ENCODE measurements around the gene EGF.
"Not testable (repeated sequence)": the region's sequence is repeated elsewhere in the genome, so short reads cannot be mapped to it uniquely, and the experiment has no call there.

The EGF gene

DNA sequence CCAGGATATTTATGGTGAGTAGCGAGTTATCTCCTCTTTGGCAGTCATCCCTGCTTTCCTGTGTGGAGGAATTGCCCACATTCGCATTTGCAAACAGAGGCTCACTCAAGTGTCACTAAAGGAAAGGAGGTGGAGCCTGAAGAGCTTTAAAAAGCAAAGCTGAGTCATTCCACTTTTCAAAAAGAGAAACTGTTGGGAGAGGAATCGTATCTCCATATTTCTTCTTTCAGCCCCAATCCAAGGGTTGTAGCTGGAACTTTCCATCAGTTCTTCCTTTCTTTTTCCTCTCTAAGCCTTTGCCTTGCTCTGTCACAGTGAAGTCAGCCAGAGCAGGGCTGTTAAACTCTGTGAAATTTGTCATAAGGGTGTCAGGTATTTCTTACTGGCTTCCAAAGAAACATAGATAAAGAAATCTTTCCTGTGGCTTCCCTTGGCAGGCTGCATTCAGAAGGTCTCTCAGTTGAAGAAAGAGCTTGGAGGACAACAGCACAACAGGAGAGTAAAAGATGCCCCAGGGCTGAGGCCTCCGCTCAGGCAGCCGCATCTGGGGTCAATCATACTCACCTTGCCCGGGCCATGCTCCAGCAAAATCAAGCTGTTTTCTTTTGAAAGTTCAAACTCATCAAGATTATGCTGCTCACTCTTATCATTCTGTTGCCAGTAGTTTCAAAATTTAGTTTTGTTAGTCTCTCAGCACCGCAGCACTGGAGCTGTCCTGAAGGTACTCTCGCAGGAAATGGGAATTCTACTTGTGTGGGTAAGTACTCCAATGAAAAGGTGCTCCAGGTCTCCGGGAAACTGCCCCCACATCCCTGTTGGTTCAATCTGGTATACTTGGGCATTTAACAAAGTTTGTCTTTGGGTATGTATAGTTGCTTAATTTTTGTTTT lies at the start of gene EGF:
EGF (plus strand) TSS at position 178 of the 890 bp plus-strand sequence; CDS start at position 631, 453 bp downstream.
- DNase-seq, result no peak

GRCh38 chr4:109864134-109864533 lies 48.5 kb upstream of the EGF start:
- no peak for DNase-seq

GRCh38 chr4:109870061-109870460 lies 42.6 kb upstream of the EGF start:
- no peak for DNase-seq

DNA sequence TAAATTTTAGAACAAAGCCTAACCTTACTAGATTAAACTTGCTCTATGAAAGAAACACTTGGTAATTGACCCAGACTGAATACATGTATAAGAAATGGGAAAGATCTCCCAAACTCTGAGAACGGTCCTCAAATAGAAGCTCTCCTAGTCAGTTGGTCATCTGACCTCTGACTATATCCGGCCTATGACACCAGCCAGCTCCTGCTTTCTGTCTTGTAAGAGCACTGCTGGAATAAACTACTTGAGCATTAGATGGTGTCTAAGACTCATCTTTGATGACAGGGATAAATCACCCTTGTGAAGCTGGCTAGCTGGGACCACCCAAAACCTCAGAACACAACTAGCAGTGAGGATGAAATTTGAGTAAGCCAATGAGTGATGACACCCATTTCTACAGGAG lies 40.6 kb upstream of the EGF start:
- no peak for DNase-seq

DNA sequence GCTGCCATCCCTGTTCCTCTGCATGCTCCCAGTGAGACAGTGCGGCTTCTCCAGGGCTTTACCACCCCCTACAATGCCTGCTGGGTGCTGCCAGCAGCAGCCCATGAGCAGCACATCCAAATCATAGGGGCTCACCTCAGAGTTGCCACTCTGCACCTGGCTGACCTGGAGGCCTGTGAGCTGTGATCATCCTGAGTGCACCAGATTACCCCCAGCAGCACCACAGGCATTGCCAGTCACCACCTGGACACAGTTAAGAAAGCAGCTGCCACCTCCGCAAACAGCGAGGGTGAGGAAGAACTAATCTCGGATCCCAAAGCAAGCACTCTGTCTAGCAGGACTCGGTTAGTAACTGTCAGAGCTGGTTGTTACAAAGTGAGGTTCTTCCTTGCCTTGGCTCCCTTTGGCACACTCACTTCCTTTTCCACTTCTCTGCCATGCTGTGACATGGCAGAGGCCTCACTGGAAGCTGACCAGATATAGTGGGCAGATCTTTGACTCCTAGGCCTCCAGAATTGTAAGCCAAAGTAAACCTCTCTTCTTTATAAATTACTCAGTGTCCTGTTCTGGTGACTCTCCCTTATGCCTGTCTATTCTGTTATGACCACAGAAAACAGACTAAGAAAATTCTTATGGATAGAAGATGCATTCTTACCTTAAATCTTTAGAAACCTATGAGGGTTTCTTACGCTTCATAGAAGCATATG lies 39.6 kb upstream of the EGF start:
- DNase-seq, result no peak

GRCh38 chr4:109873791-109874514 lies 38.7 kb upstream of the EGF start:
- DNase-seq, result no peak

- no peak for DNase-seq
Measured at GRCh38 chr4:109875106-109875505, 37.6 kb upstream of the EGF start.

DNA sequence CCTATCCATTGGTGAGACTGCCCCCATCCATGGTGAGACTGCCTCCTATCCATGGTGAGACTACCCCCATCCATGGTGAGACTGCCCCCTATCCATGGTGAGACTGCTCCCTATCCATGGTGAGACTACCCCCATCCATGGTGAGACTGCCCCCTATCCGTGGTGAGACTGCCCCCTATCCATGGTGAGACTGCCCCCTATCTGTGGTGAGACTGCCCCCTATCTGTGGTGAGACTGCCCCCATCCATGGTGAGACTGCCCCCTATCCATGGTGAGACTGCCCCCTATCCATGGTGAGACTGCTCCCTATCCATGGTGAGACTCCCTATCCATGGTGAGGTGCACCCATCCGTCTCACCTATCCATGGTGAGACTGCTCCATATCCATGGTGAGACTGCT lies 37.1 kb upstream of the EGF start:
- DNase-seq, result not testable (repeated sequence)

GRCh38 chr4:109876634-109877265 lies 35.9 kb upstream of the EGF start:
- no peak for DNase-seq

GRCh38 chr4:109877400-109877799 lies 35.3 kb upstream of the EGF start:
- no peak for DNase-seq

DNA sequence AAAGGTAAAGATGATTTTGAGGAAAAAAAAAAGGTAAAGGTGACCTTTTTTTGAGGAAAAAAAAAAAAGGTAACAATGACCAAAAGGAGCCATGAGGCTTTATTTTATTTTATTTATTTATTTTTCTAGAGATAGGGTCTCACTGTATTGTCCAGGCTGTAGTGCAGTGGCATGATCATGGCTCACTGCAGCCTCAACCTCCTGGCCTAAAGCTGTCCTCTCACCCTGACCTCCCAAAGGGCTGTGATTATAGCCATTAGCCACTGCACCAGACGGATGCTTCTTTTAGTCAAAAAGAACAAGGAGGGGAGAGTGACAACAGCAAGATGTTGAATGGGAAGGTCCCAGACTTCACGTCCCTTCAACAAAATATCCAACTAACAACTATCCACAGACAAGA lies 34.3 kb upstream of the EGF start:
- no peak for DNase-seq

DNA sequence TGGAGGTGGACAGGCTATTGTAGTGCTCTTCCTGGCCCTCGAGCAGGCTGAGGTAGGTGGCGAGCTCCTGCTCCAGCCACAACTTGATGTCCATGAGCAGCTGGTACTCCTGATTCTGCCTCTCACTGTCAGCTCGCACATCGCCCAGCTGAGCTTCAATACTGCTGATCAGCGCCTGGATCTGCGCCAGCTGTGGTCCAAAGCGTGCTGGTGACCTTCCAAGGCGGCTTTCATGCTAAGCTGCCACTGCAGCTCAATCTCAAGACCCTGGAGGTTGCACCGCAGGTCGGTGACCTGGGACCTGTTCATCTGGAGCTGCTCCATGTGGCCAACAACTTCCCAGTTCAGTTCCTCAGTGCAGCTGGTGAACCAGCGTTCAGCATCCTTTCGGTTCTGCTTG lies 33.6 kb upstream of the EGF start:
- DNase-seq, result no peak

- no peak for DNase-seq
Measured at GRCh38 chr4:109879636-109880314, 32.9 kb upstream of the EGF start.

- no peak for DNase-seq
Measured at GRCh38 chr4:109886303-109886702, 26.4 kb upstream of the EGF start.

DNA sequence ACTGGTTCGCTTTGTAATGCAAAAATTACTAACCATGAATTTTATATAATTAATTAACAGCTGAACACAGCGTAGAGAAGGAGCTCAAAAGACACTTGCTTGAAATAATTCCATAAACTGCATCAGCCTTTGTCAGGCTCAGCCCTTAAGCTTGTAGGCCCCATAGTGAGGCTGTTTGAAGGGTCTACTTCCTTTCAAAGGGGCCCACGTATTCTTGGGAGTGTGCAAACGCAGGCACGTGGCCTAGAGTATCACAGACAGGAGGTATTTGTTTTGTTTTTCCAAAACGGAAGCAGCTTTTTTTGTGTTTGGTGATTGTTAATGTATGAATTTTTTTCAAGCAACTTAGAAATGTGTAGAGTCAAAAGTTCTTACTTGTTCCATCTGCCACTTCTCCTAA lies 25.6 kb upstream of the EGF start:
- no peak for DNase-seq

GRCh38 chr4:109890076-109890475 lies 22.6 kb upstream of the EGF start:
- DNase-seq, result no peak

GRCh38 chr4:109902559-109903251 lies 10.0 kb upstream of the EGF start:
- DNase-seq, result no peak

DNA sequence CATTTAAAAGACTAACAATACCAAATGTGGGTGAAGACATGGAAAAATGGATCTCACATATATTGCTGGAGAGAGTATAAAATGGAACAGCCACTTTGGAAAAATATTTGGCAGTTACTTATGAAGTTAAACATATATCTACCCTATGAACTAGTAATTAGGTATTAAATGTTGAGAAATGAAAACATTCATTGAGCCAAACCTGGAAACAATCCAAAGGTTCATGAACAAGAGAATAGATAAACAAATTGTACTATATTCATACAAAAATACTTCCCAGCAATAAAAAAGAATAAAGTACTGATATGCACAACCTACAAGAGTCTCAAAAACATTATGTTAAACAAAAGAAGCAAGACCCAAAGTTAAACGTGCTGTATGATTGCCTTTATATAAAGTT lies 4.0 kb upstream of the EGF start:
- DNase-seq, result no peak

DNA sequence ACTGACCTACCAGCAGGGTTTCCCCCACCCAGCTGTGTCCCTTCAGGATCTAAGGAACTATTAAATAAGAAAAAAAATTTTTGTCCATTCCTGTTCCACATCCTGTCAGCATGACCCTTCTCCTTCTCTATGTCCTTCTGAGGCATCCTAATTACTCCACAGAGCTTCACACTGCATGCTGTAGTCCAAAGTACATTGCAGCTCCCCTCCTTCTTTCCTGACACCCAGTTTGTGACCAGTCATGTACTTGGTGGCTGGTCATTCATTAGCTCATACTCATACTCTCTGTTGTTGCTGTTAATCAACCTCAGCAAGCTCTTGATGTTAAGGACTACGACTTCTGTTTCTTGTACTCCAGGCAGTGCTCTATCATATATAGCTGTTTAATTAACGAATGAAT lies 2.4 kb upstream of the EGF start:
- DNase-seq, result no peak

GRCh38 chr4:109913596-109914241 lies 1.0 kb downstream of the EGF start:
- no peak for DNase-seq

DNA sequence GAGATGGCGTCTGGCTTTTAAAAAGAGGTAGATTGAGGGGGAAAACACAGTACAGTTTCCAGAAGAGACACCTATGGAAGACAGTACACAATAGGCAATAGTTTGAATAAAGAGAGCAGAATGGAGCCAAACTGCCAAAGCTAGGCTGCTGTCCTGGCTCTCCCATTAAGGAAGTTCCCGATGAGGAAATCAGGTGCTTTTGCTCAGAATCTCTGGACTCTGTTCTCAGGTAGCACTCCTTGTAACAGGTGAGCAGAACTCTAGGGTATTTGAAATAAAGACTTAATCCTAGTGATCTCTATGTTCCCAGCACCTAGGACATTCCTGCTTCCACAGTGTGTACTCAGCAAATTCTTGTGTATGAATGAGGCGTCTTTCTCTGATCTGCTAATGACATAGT lies 1.6 kb downstream of the EGF start:
- DNase-seq, result no peak

Measured in left hindlimb (tissue), 1 donor.